Activated CD4-positive, alpha-beta T cell treated with anti-CD3 and anti-CD28 coated beads, Interleukin-2, amount 10 ng/mL, durations not matched to agents 24 days and 14 days (primary cell): ENCODE data around the gene HOXB3. TPM values are rescaled to one million over a fixed set of nuclear protein-coding genes. Genes with fewer than 3 reads are reported as not detected.

Source experiments
- DNase-seq: peaks from one replicate; pipeline ENCODE4 v3.0.0; 2022
- H3K27ac Mint-ChIP-seq: one replicate; pipeline ENCODE4 v1.8.0; 2022; ENCODE audit warnings: mild to moderate bottlenecking, mixed read lengths
- H3K27me3 Mint-ChIP-seq: one replicate; pipeline ENCODE4 v1.8.0; 2022; ENCODE audit warnings: mixed read lengths
- H3K36me3 Mint-ChIP-seq: one replicate; pipeline ENCODE4 v1.8.0; 2022; ENCODE audit warnings: low read depth, mild to moderate bottlenecking, mixed read lengths
- H3K4me1 Mint-ChIP-seq: one replicate; pipeline ENCODE4 v1.8.0; 2021; ENCODE audit warnings: mixed read lengths
- H3K4me3 Mint-ChIP-seq: one replicate; pipeline ENCODE4 v1.8.0; 2022; ENCODE audit warnings: mild to moderate bottlenecking, moderate library complexity, mixed read lengths
- H3K9me3 Mint-ChIP-seq: one replicate; pipeline ENCODE4 v1.8.0; 2021; ENCODE audit warnings: mixed read lengths
- intact Hi-C: fragments of 100-400 bp; cut with micrococcal nuclease; formaldehyde crosslinking; loops from one replicate; pipeline ENCODE4 v1.15.1; 2023
- total RNA-seq: library from RNA; stranded (reverse); gene quantifications from 2 replicates; pipeline ENCODE4 v1.2.3, GENCODE V29; 2022

Gene HOXB3
- total RNA-seq, 1 donor from 2014 or later, result 3.7 TPM

GRCh38 chr17:48547808-48548522, 42.1 kb downstream of the HOXB3 start:
- H3K4me3 Mint-ChIP-seq, result peak overlapping the region; percentile 82
- peak overlapping the region; percentile 83 for H3K27ac Mint-ChIP-seq
- no peaks in the 10 kb centered on the region for H3K9me3 Mint-ChIP-seq
- peaks cover 13% of the 10 kb centered on the region for H3K36me3 Mint-ChIP-seq
- H3K4me1 Mint-ChIP-seq, result peaks cover 38% of the 10 kb centered on the region
- H3K27me3 Mint-ChIP-seq, result no peaks in the 10 kb centered on the region
- intact Hi-C loops, result no loop called here
- peak; percentile 87 for DNase-seq

GRCh38 chr17:48546924-48547807, 42.9 kb downstream of the HOXB3 start:
- no peaks in the 10 kb centered on the region for H3K9me3 Mint-ChIP-seq
- peak; percentile 75 for DNase-seq

GRCh38 chr17:48546137-48546923, 43.7 kb downstream of the HOXB3 start:
- intact Hi-C loops, result no loop called here
- H3K36me3 Mint-ChIP-seq, result peaks cover 17% of the 10 kb centered on the region
- H3K4me1 Mint-ChIP-seq, result peaks cover 43% of the 10 kb centered on the region
- peak; percentile 66 for DNase-seq
- H3K27ac Mint-ChIP-seq, result peak overlapping the region; percentile 83
- peak overlapping the region; percentile 82 for H3K4me3 Mint-ChIP-seq
- H3K9me3 Mint-ChIP-seq, result no peaks in the 10 kb centered on the region
- H3K27me3 Mint-ChIP-seq, result peaks cover 2% of the 10 kb centered on the region

More at GRCh38 chr17:48546924-48547807, 42.9 kb downstream of the HOXB3 start:
- peaks cover 2% of the 10 kb centered on the region for H3K27me3 Mint-ChIP-seq
- peaks cover 19% of the 10 kb centered on the region for H3K36me3 Mint-ChIP-seq
- H3K4me1 Mint-ChIP-seq, result peaks cover 43% of the 10 kb centered on the region
- intact Hi-C loops, result no loop called here
- peak overlapping the region; percentile 82 for H3K4me3 Mint-ChIP-seq
- H3K27ac Mint-ChIP-seq, result peak overlapping the region; percentile 83

GRCh38 chr17:48545539-48545938, 44.5 kb downstream of the HOXB3 start:
- Mint-ChIP-seq H3K27ac (peak overlapping the region; percentile 97), H3K4me1 (peaks cover 46% of the 10 kb centered on the region), H3K36me3 (peaks cover 20% of the 10 kb centered on the region), H3K4me3 (peak overlapping the region; percentile 95), H3K27me3 (peaks cover 2% of the 10 kb centered on the region), H3K9me3 (no peaks in the 10 kb centered on the region)
- DNase-seq, result no peak
- intact Hi-C loops, result no loop called here

GRCh38 chr17:48545022-48545375, 45.0 kb downstream of the HOXB3 start, which contains the start of gene HOXB2:
HOXB2 (minus strand) TSS chr17:48545109; CDS start chr17:48544911, 198 bp downstream.
- Mint-ChIP-seq H3K27ac (peak within 1 kb of the TSS; percentile 97), H3K27me3 (peaks cover 2% of the 10 kb centered on the region), H3K4me3 (peak within 1 kb of the TSS; percentile 95), H3K9me3 (no peaks in the 10 kb centered on the region), H3K4me1 (peaks cover 51% of the 10 kb centered on the region), H3K36me3 (peaks cover 17% of the 10 kb centered on the region)
- intact Hi-C loops, result no loop called here
- no peak for DNase-seq

- Mint-ChIP-seq H3K27ac (peak overlapping the region; percentile 97), H3K27me3 (peaks cover 2% of the 10 kb centered on the region), H3K4me1 (peaks cover 53% of the 10 kb centered on the region), H3K4me3 (peak overlapping the region; percentile 95), H3K9me3 (no peaks in the 10 kb centered on the region), H3K36me3 (peaks cover 15% of the 10 kb centered on the region)
- intact Hi-C loops, result loop anchor here (5.0 kb wide), 2 partner anchors 117 to 132 kb away; no protein-coding TSS in a partner anchor
- DNase-seq, result peak; percentile 85
Measured at GRCh38 chr17:48544349-48545021, 45.6 kb downstream of the HOXB3 start.

- Mint-ChIP-seq H3K9me3 (no peaks in the 10 kb centered on the region), H3K4me3 (peak overlapping the region; percentile 95), H3K36me3 (peaks cover 13% of the 10 kb centered on the region), H3K27me3 (peaks cover 2% of the 10 kb centered on the region), H3K27ac (peak overlapping the region; percentile 97), H3K4me1 (peaks cover 51% of the 10 kb centered on the region)
- intact Hi-C loops, result loop anchor here (2.0 to 5.0 kb wide), 5 partner anchors 33 to 132 kb away; partner anchors contain the start of gene HOXB4
- peak; percentile 84 for DNase-seq
Measured at GRCh38 chr17:48543854-48544348, 46.1 kb downstream of the HOXB3 start.

GRCh38 chr17:48543107-48543853, 46.8 kb downstream of the HOXB3 start:
- peak overlapping the region; percentile 97 for H3K27ac Mint-ChIP-seq
- no peaks in the 10 kb centered on the region for H3K9me3 Mint-ChIP-seq
- intact Hi-C loops, result loop anchor here (2.0 to 5.0 kb wide), 5 partner anchors 32 to 131 kb away; partner anchors contain the start of gene HOXB4
- H3K27me3 Mint-ChIP-seq, result peaks cover 2% of the 10 kb centered on the region
- peaks cover 13% of the 10 kb centered on the region for H3K36me3 Mint-ChIP-seq
- H3K4me1 Mint-ChIP-seq, result peaks cover 47% of the 10 kb centered on the region
- peak overlapping the region; percentile 95 for H3K4me3 Mint-ChIP-seq
- DNase-seq, result peak; percentile 91

GRCh38 chr17:48542698-48543106, 47.3 kb downstream of the HOXB3 start:
- peaks cover 41% of the 10 kb centered on the region for H3K4me1 Mint-ChIP-seq
- H3K27ac Mint-ChIP-seq, result peak overlapping the region; percentile 97
- no peaks in the 10 kb centered on the region for H3K9me3 Mint-ChIP-seq
- no peak for DNase-seq
- intact Hi-C loops, result loop anchor here (2.0 to 5.0 kb wide), 5 partner anchors 32 to 130 kb away; partner anchors contain the start of gene HOXB4
- H3K36me3 Mint-ChIP-seq, result peaks cover 13% of the 10 kb centered on the region
- H3K27me3 Mint-ChIP-seq, result peaks cover 2% of the 10 kb centered on the region
- H3K4me3 Mint-ChIP-seq, result peak overlapping the region; percentile 95

- Mint-ChIP-seq H3K36me3 (peaks cover 13% of the 10 kb centered on the region), H3K4me1 (peaks cover 36% of the 10 kb centered on the region), H3K27me3 (peaks cover 2% of the 10 kb centered on the region), H3K27ac (peak overlapping the region; percentile 97), H3K9me3 (no peaks in the 10 kb centered on the region), H3K4me3 (peak overlapping the region; percentile 95)
- intact Hi-C loops, result loop anchor here (2.0 to 5.0 kb wide), 5 partner anchors 31 to 130 kb away; partner anchors contain the start of gene HOXB4
- DNase-seq, result peak; percentile 81
Measured at GRCh38 chr17:48542114-48542656, 47.9 kb downstream of the HOXB3 start.

- Mint-ChIP-seq H3K36me3 (peaks cover 13% of the 10 kb centered on the region), H3K9me3 (no peaks in the 10 kb centered on the region), H3K27ac (peak overlapping the region; percentile 97), H3K4me3 (peak overlapping the region; percentile 95), H3K4me1 (peaks cover 33% of the 10 kb centered on the region), H3K27me3 (peaks cover 2% of the 10 kb centered on the region)
- DNase-seq, result peak; percentile 82
- intact Hi-C loops, result loop anchor here (1.0 to 5.0 kb wide), 6 partner anchors 8 to 129 kb away; partner anchors contain the start of gene HOXB4
Measured at GRCh38 chr17:48541577-48542113, 48.4 kb downstream of the HOXB3 start.
